H1 (cell line): ENCODE data around the gene SNTN. TPM values are rescaled to one million over a fixed set of nuclear protein-coding genes. Genes with fewer than 3 reads are reported as not detected.
A peak's percentile ranks its signal among the peaks of the same experiment; 100 is the strongest.

Experiments
- CTCF ChIA-PET: fragments of 300-600 bp; sonication (Branson Sonifier 250); formaldehyde crosslinking; loops from one replicate; lab custom pipeline; 2021; ENCODE audit not compliant: partially characterized antibody; lab: Charles Lee
- POLR2A ChIA-PET: fragments of 300-600 bp; sonication (Branson Sonifier 250); formaldehyde crosslinking; loops from one replicate; lab custom pipeline; 2021; ENCODE audit warnings: inconsistent platforms; ENCODE audit not compliant: partially characterized antibody; lab: Charles Lee
- DNase-seq, 2 experiments: peaks; one replicate each; pipeline versions ENCODE4 v3.0.0 to v3.0.0-alpha.2; 2010 to 2022; ENCODE audit warnings: low spot score in 2 of 2, low read depth in 1 of 2, mixed read lengths in 1 of 2
- FAIRE-seq: peaks from 2 replicates; lab custom pipeline; 2011; peaks lifted over from hg19 to GRCh38; lab: Jason Lieb, UNC
- H2AFZ ChIP-seq: 2 replicates; pipeline ENCODE4 v1.8.1; 2012; ENCODE audit warnings: low read length, inconsistent platforms
- H2AK5ac ChIP-seq: 2 replicates; pipeline ENCODE4 v1.6.1; 2013; ENCODE audit warnings: low read depth, low read length
- H2BK120ac ChIP-seq: replicated peaks from 2 replicates; pipeline ENCODE3; 2013; ENCODE audit warnings: low read depth, low read length, inconsistent platforms
- H2BK12ac ChIP-seq: 2 replicates; pipeline ENCODE4 v1.6.1; 2013; ENCODE audit warnings: low read depth, low read length
- H2BK15ac ChIP-seq: 2 replicates; pipeline ENCODE4 v1.6.1; 2013; ENCODE audit warnings: low read length
- H2BK20ac ChIP-seq: 2 replicates; pipeline ENCODE4 v1.6.1; 2013; ENCODE audit warnings: low read length
- H2BK5ac ChIP-seq: 2 replicates; pipeline ENCODE4 v1.6.1; 2013; ENCODE audit warnings: low read depth, low read length
- H3K14ac ChIP-seq: 2 replicates; pipeline ENCODE4 v1.6.1; 2013; ENCODE audit warnings: inconsistent platforms; ENCODE audit not compliant: insufficient read length
- H3K18ac ChIP-seq: 2 replicates; pipeline ENCODE4 v1.6.1; 2013; ENCODE audit warnings: low read length; ENCODE audit errors: extremely low read depth
- H3K23ac ChIP-seq: 2 replicates; pipeline ENCODE4 v1.6.1; 2013; ENCODE audit warnings: inconsistent platforms; ENCODE audit not compliant: insufficient read length
- H3K23me2 ChIP-seq: 2 replicates; pipeline ENCODE4 v1.6.1; 2013; ENCODE audit warnings: low read depth, low read length
- H3K27ac ChIP-seq: 2 replicates; pipeline ENCODE4 v1.6.1; 2011; ENCODE audit warnings: low read depth, low read length, inconsistent platforms
- H3K27me3 ChIP-seq, 4 experiments: replicated peaks in 1 of 4; 1 replicate in 1 of 4; 2 replicates in 3 of 4; pipeline versions ENCODE4 v1.6.1 to v1.8.1; 2011 to 2013; ENCODE audit warnings: low read length in 3 of 4, mild to moderate bottlenecking in 3 of 4, inconsistent platforms in 2 of 4, mixed read lengths in 2 of 4, moderate library complexity in 1 of 4; ENCODE audit not compliant: control insufficient read depth in 3 of 4, insufficient read depth in 3 of 4; ENCODE audit errors: extremely low read depth in 1 of 4
- H3K36me3 ChIP-seq, 4 experiments: 2 replicates each; pipeline versions ENCODE4 v1.6.1 to v1.8.1; 2011 to 2013; ENCODE audit warnings: mild to moderate bottlenecking in 4 of 4, low read length in 3 of 4, moderate library complexity in 2 of 4, control low read depth in 1 of 4, inconsistent platforms in 1 of 4; ENCODE audit not compliant: insufficient read depth in 4 of 4, control insufficient read depth in 2 of 4
- H3K4ac ChIP-seq: replicated peaks from 2 replicates; pipeline ENCODE3; 2013; ENCODE audit warnings: low read length, low read depth, mixed read lengths, inconsistent platforms; ENCODE audit not compliant: insufficient read length
- H3K4me1 ChIP-seq, 4 experiments: replicated peaks in 1 of 4; 1 replicate in 1 of 4; 2 replicates in 3 of 4; pipeline versions ENCODE4 v1.6.1 to v1.8.1; 2011 to 2013; ENCODE audit warnings: low read length in 3 of 4, inconsistent platforms in 2 of 4, mixed read lengths in 1 of 4; ENCODE audit not compliant: insufficient read depth in 4 of 4, control insufficient read depth in 3 of 4
- H3K4me2 ChIP-seq, 2 experiments: 2 replicates each; pipeline versions ENCODE4 v1.6.1 to v1.8.1; 2011 to 2013; ENCODE audit warnings: low read depth in 2 of 2, low read length in 2 of 2, control low read depth in 1 of 2, inconsistent platforms in 1 of 2, mild to moderate bottlenecking in 1 of 2; ENCODE audit not compliant: insufficient read depth in 1 of 2
- H3K4me3 ChIP-seq, 4 experiments: fragments of 200-600, 300-600 bp in 1 of 4; sonication (generic), shearing (Covaris generic), sonication (Bioruptor Twin) in 1 of 4; 2 replicates each; pipeline versions ENCODE4 v1.5.1 to v1.8.1; 2011 to 2016; ENCODE audit warnings: low read length in 4 of 4, low read depth in 3 of 4, control low read depth in 2 of 4, inconsistent platforms in 2 of 4, mild to moderate bottlenecking in 2 of 4, mixed read lengths in 1 of 4, moderate library complexity in 1 of 4; ENCODE audit not compliant: insufficient read depth in 2 of 4; ENCODE audit errors: extremely low read depth in 1 of 4
- H3K56ac ChIP-seq: replicated peaks from 2 replicates; pipeline ENCODE3; 2013; ENCODE audit warnings: low read depth, mild to moderate bottlenecking, mixed read lengths, low read length, inconsistent platforms; ENCODE audit not compliant: insufficient read length
- H3K79me1 ChIP-seq: 2 replicates; pipeline ENCODE4 v1.6.1; 2013; ENCODE audit warnings: low read depth, low read length, control low read depth
- H3K79me2 ChIP-seq, 2 experiments: 2 replicates each; pipeline versions ENCODE4 v1.6.1 to v1.8.1; 2012 to 2013; ENCODE audit warnings: low read length in 2 of 2, mild to moderate bottlenecking in 2 of 2, inconsistent platforms in 1 of 2; ENCODE audit not compliant: insufficient read depth in 2 of 2, control insufficient read depth in 1 of 2
- H3K9ac ChIP-seq, 4 experiments: replicated peaks in 1 of 4; 1 replicate in 1 of 4; 2 replicates in 3 of 4; pipeline versions ENCODE4 v1.6.1 to v1.8.1; 2011 to 2013; ENCODE audit warnings: low read depth in 3 of 4, low read length in 3 of 4, control low read depth in 2 of 4, mild to moderate bottlenecking in 2 of 4, moderate library complexity in 2 of 4, inconsistent platforms in 1 of 4; ENCODE audit errors: extremely low read depth in 1 of 4
- H3K9me3 ChIP-seq, 2 experiments: 2 replicates each; pipeline versions ENCODE4 v1.6.1 to v1.8.1; 2012 to 2013; ENCODE audit warnings: mild to moderate bottlenecking in 2 of 2, moderate library complexity in 2 of 2, control low read depth in 1 of 2, inconsistent platforms in 1 of 2, low read depth in 1 of 2, low read length in 1 of 2, mixed read lengths in 1 of 2; ENCODE audit not compliant: insufficient read depth in 2 of 2
- H4K20me1 ChIP-seq, 2 experiments: replicated peaks in 1 of 2; 2 replicates each; pipeline versions ENCODE3 to v1.8.1; 2011 to 2013; ENCODE audit warnings: inconsistent platforms in 2 of 2, low read length in 2 of 2, mild to moderate bottlenecking in 1 of 2; ENCODE audit not compliant: insufficient read depth in 2 of 2, control insufficient read depth in 1 of 2
- H4K5ac ChIP-seq: 2 replicates; pipeline ENCODE4 v1.6.1; 2013; ENCODE audit warnings: low read length, low read depth, mixed read lengths, inconsistent platforms; ENCODE audit not compliant: insufficient read length
- H4K8ac ChIP-seq: 2 replicates; pipeline ENCODE4 v1.8.0; 2013; ENCODE audit warnings: mild to moderate bottlenecking, moderate library complexity, low read length, inconsistent platforms; ENCODE audit not compliant: insufficient read depth; ENCODE audit errors: extremely low read depth
- H4K91ac ChIP-seq: replicated peaks from 2 replicates; pipeline ENCODE3; 2013; ENCODE audit warnings: low read length, mixed read lengths, inconsistent platforms; ENCODE audit not compliant: insufficient read length
- EZH2 ChIP-seq: fragments of 200-600 bp; sonication (generic); IDR thresholded peaks from 2 replicates; pipeline ENCODE4 v1.7.1; 2012; ENCODE audit warnings: low read depth, mild to moderate bottlenecking, moderate library complexity, low read length, inconsistent platforms; ENCODE audit not compliant: severe bottlenecking
- NRF1 ChIP-seq: IDR thresholded peaks from 2 replicates; pipeline ENCODE4 v1.6.1; 2011; ENCODE audit warnings: mild to moderate bottlenecking, low read depth, low read length, improper control_type of control experiment
- SUZ12 ChIP-seq: fragments of 200-600 bp; sonication (generic); IDR thresholded peaks from 2 replicates; pipeline ENCODE4 v1.6.1; 2012; ENCODE audit warnings: mild to moderate bottlenecking, inconsistent platforms, low read length, moderate library complexity, mixed read lengths
- WGBS, 2 experiments: shearing (Covaris generic) in 1 of 2; methylation state at CpG; one replicate each; pipeline versions ENCODE4 v1.1.6 to v1.1.7; 2013 to 2015; ENCODE audit warnings: low lambda C conversion rate in 2 of 2, mixed read lengths in 2 of 2, inconsistent platforms in 1 of 2, low coverage in 1 of 2, missing lambda C conversion rate in 1 of 2; ENCODE audit not compliant: insufficient replicate concordance in 2 of 2, insufficient coverage in 1 of 2, insufficient read length in 1 of 2; ENCODE audit errors: extremely low coverage in 1 of 2, missing lambda C conversion rate in 1 of 2; 5-methylcytosine and 5-hydroxymethylcytosine counted together
- polyA plus RNA-seq, 7 experiments: library from polyadenylated mRNA; depleted of rRNA in 3 of 7; stranded (reverse) in 5 of 7; unstranded in 2 of 7; fragments of >200 nt in 5 of 7; fragments of 200-250 nt in 2 of 7; gene quantifications; 1 replicate in 5 of 7; 2 replicates in 1 of 7; 4 replicates in 1 of 7; pipeline versions ENCODE4 v1.2.1 to v1.2.3, GENCODE V29; 2011 to 2013; ENCODE audit warnings: missing spikeins in 2 of 7, mixed read lengths in 2 of 7
- total RNA-seq: library from RNA; stranded (reverse); fragmentation: NEBNext Ultra II Directional; extraction: Animal tissue kit (Norgen Biotek cat#: 25700); gene quantifications from 2 replicates; pipeline ENCODE4 v1.2.1, GENCODE V29; 2021

SNTN gene
- total and polyA plus RNA-seq, 2 of the 8 experiments (the other 6 are each of a cell fraction or from before 2014, with no cell fraction given): not detected

GRCh38 chr3:63644212-63644797, 8.2 kb upstream of the SNTN start:
- Histone ChIP-seq H3K9me3 (no peaks in the 10 kb centered on the region), H4K91ac (no peak overlapping the region), H4K8ac (no peak overlapping the region), H3K23me2 (no peaks in the 10 kb centered on the region), H3K14ac (no peak overlapping the region), H2BK120ac (no peak overlapping the region), H3K4ac (peak overlapping the region; percentile 61), H3K27me3 (no peaks in the 10 kb centered on the region), H4K20me1 (no peaks in the 10 kb centered on the region), H3K9ac (no peak overlapping the region; a peak in 2 of 7 replicates), H3K79me1 (no peaks in the 10 kb centered on the region), H3K23ac (no peak overlapping the region), H2AK5ac (no peak overlapping the region), H3K18ac (no peak overlapping the region), H2BK15ac (peak overlapping the region; percentile 13; the same call in 1 of the 2 replicates), H3K79me2 (no peaks in the 10 kb centered on the region), H3K56ac (no peak overlapping the region), H3K4me3 (peak overlapping the region in 2 of 4 experiments; percentile 64 to 70; a peak in 3 of 8 replicates), H3K4me1 (peaks cover 2 to 6% (median 4%) of the 10 kb centered on the region in 4 experiments; a peak in 6 of 7 replicates), H4K5ac (no peak overlapping the region), H2BK20ac (no peak overlapping the region), H2BK12ac (no peak overlapping the region; the same call in 1 of the 2 replicates), H3K4me2 (peak overlapping the region; percentile 39 to 65; a peak in 3 of 4 replicates), H3K27ac (no peak overlapping the region), H2BK5ac (no peak overlapping the region), H3K36me3 (no peaks in the 10 kb centered on the region), H2AFZ (no peak overlapping the region)
- no peak for TF ChIP-seq NRF1
- TF ChIP-seq EZH2: no peak
- no peak for TF ChIP-seq SUZ12
- ChIA-PET POLR2A (interaction anchor here (1.6 kb wide), 1 partner anchor 17 kb away, joined by 6 read pairs; no protein-coding TSS in a partner anchor), CTCF (interaction anchor here (1.0 to 1.4 kb wide), 3 partner anchors 9 to 130 kb away, joined by 3 to 4 read pairs (median 3); no protein-coding TSS in a partner anchor)
- FAIRE-seq (no peak), DNase-seq (peak in 1 of 2 experiments; percentile 9)
- whole genome bisulfite sequencing, 2 experiments: 57% methylated on average over 5 of the region's 5 CpGs; no CpG with 5 or more reads in 1 of the 2 experiments
